Measurements from ENCODE around the gene FAM20B.
A peak's percentile ranks its signal among the peaks of the same experiment; 100 is the strongest.
"Not testable (repeated sequence)": the region's sequence is repeated elsewhere in the genome, so short reads cannot be mapped to it uniquely, and the experiment has no call there.

The FAM20B gene, protein sequence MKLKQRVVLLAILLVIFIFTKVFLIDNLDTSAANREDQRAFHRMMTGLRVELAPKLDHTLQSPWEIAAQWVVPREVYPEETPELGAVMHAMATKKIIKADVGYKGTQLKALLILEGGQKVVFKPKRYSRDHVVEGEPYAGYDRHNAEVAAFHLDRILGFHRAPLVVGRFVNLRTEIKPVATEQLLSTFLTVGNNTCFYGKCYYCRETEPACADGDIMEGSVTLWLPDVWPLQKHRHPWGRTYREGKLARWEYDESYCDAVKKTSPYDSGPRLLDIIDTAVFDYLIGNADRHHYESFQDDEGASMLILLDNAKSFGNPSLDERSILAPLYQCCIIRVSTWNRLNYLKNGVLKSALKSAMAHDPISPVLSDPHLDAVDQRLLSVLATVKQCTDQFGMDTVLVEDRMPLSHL

DNA sequence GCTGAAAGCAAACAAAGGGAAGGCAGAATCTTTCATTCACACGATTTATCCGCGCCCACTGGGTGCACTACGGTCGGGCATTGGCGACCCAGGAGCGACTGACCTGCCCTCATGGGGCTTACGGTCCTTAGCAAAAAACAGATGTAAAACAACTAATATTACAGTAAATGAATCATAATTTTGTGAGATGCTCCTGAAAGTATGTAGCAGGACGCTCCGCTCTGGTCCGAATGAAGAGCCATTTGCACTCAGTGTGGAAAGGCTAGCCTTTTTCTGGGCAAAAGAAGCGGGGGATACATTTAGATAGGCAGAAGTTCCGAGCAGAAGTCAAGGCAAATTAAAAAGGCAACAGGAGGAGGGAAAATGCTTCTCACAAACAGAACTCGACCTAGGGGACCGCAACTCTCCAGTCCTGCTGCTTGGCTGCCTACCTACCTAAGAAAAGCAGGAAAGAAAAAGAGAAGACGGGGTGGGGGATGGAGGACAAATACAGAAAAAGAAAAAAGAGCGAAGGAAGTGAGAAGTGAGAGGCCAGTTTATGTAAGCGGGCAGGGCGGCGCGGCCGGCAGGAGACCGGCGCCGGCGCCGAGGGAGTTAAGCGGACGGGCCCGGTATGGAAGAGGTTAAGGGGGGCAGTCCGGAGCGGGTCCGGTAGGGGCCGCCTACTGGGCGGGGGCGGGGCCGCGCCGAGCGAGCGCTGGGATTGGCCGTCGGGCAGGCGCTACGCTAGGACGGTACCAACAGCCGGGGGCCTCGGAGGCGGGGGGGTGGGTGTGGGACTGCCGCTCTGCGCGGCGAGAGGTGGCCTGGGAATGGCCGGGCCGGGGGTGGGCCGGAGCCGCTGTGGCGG lies at the start of gene FAM20B:
Gene FAM20B (plus strand): TSS at position 770 of the 850 bp plus-strand sequence. CDS start 17,954 bp downstream, outside the sequence.
- DNase-seq = peak; percentile 93

DNA sequence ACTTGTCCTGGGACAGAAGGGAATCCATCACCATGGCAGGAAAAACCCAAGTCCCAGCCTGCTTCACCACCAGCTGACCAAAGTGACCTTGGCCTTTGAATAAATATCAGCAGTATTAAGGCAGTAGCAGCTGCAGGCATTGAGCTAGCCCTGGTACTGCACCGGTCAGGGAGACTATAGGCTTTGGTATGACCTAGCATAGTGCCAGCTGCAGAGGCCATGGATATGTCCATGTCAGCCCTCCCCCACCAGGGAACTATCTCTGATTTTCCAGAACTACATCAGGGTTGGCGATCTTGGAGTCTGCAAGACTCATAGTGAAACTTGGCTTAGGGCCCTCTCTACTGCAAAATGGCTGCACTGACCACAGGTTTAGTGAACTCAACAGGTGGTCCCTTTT lies 49.2 kb upstream of the FAM20B start:
- no peak for DNase-seq

DNA sequence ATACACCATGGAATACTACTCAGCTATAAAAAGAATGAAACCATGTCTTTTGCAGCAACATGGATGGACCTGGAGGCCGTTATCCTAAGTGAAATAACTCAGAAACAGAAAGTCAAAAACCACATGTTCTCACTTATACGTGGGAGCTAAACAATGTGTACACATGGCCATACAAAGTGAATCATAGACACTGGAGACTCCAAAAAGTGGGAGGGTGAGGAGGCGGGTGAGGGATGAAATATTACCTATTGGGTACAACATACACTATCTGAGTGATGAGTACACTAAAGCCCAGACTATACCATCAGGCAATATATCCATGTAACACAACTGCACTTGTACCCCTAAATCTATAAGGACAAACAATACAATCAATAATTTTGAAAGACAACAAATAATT lies 39.5 kb upstream of the FAM20B start:
- DNase-seq = no peak

DNA sequence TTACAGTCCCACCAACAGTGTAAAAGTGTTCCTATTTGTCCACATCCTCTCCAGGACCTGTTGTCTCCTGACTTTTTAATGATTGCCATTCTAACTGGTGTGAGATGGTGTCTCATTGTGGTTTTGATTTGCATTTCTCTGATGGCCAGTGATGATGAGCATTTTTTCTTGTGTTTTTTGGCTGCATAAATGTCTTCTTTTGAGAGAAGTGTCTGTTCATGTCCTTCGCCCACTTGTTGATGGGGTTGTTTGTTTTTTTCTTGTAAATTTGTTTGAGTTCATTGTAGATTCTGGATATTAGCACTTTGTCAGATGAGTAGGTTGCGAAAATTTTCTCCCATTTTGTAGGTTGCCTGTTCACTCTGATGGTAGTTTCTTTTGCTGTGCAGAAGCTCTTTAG lies 37.5 kb upstream of the FAM20B start:
- not testable (repeated sequence) for DNase-seq

DNA sequence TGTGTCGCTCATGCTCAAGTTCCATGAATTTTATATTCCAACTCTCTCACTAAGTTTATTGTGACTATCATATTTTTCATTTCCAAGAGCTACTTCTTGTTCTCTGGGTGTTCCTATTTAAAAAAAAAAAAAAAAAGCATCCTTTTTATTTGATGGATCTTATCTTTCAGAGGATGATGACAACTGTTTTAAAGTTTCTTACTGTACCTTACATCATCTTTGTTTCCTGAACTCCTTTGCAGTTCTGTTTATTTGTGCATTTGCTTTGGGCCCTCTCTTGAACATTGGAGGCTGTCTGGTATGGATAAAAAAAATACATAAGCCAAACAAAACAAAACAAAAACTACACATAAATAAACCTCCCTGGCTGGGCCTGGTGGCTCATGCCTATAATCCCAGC lies 32.1 kb upstream of the FAM20B start:
- DNase-seq = no peak

DNA sequence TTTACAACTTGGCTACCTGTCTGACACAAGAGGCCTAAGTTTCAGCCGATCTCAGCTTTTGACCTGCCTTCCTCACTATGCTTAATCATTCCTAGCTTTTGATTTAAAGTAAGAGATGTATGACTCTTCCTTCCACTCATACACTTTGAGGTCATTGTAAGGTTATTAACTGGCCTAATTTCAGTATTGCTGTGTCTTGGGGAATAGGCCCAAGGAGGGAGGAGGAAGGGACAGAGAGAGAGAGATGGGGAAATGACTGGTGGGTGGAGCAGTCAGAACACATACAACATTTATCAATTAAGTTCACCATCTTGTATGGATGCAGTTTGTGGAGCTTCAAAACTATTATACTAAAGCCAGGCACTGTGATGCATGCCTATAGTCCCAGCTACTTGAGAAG lies 28.3 kb upstream of the FAM20B start:
- DNase-seq = no peak

DNA sequence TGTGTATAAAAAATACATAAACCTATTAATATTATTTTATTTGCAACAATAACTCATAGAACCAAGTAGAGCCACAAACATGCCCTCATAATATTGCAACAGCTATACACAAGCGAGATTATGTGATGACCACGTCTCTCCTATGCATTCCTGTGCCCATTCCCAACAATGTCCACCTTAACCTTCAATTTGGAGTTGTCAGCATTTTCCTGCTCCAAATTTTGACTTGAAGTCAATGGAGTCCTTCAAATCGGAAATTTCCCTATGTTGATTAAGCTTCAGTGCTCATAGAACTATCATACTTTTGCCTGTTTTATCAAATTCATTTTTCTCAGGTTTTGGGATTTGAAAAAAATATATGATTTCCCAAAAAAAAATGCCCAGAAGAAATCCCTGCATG lies 27.4 kb upstream of the FAM20B start:
- no peak for DNase-seq

DNA sequence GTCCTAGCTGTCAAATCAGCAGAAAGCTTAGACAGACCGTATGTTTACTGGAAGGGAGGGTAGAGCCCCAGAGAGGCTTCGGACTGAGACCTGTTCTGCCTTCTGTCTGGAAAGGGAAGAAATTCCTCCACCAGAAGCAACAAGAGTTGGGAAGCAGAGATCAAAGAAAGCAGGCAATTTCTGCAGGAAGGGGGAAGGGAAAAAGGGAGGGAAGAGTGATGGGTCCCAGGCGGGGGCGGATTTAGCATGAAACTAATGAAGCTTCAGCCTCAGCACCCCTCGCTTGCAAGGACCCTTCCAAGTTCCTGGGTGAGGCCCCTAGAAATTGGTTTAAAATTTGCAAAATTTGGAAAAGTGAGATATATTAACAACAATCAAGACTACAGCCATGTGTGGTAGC lies 26.6 kb upstream of the FAM20B start:
- DNase-seq = no peak

DNA sequence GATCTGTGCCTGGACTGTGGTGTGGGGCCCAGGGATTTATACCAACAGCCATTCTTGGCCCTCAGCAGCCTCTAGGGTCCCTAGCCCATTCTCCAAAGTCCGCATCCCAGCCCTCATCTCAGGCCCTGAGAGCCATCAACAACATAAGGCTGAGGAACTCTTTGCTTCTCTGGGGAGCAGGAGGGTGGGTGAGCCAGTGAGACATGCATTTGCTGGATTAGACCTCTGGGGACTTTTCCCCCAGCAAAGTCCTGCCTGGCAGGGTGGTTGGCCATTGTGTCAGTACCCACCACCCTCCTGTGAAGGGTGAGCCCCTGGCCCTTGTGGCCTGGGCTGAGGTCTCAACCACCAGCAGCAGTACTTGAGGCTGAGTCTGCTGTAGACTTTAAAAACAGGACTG lies 24.2 kb upstream of the FAM20B start:
- DNase-seq = no peak

DNA sequence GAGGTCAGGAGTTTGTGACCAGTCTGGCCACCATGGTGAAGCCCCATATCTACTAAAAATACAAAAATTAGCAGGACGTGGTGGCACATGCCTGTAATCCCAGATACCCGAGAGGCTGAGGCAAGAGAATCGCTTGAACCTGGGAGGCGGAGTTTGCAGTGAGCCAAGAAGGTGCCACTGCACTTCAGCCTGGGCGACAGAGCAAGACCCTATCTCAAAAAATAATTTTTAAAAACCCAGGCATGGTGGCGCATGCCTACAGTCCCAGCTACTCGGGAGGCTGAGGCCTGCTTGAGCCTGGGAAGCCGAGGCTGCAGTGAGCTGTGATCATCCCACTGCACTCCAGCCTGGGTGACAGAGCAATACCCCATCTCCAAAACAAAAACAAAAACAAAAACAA lies 23.6 kb upstream of the FAM20B start:
- not testable (repeated sequence) for DNase-seq

DNA sequence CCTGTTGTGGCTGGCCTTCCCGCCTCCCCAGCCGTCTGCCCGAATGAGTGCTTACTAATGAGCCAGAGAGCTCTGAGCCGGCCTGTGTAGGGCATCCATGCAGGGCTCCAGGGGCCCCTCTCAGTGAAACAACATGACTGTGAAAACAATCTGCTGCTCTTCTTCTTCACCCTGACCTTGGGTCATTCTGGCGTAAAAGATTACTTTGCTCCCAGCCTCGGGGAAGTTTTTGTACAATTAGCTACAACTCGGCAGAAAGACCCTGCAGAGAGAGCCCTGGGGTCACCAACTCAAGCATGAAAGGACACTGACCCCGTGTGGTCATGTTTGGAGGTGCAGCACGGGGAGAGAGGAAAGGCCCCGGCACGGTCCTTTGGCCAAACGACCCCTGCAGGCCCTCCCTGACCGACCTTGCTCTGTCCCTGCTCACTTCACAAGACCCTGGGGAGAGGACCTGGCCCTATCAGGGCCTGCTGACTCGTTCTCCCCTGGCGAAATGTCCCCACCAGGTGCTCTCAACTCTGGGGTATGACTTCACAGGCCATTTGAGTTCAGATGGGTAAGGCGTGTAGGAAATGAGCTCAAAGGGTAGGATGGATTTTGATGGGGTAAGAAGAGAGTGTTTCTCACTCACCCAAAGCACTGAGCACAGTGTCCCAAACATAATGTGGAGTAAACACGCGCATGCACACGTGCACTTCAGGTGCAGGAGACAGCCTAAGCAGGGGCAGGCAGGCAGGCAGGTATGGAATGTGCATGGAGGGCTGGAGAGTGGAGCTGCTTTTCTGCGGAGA lies 22.9 kb upstream of the FAM20B start:
- peak; percentile 63 for DNase-seq

DNA sequence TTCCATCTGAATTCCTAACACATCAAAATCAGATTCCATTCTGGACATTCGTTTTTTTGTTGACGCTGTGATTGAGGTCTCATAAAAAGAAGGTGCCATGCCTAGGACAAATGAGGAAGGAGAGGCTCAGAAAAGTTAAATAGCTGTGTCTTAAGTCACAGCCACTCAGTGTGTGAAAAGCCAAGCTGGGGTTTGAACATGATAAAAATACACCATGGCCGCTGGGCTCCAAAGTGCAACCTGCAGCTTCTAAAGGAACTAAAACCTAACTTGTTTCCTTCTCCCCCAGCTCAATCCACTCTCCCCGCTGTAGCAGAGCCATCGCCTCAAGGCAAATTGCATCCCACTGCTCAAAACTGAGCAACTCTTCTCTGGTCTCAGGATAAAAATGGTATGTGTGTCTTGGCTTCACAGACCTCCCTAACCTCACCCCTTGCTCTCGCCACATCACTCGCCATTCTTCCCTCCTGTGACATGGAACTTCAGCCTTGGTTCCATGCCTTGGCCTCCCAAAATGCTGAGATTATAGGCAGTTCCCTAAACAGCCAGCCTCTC lies 22.1 kb upstream of the FAM20B start:
- DNase-seq = no peak

DNA sequence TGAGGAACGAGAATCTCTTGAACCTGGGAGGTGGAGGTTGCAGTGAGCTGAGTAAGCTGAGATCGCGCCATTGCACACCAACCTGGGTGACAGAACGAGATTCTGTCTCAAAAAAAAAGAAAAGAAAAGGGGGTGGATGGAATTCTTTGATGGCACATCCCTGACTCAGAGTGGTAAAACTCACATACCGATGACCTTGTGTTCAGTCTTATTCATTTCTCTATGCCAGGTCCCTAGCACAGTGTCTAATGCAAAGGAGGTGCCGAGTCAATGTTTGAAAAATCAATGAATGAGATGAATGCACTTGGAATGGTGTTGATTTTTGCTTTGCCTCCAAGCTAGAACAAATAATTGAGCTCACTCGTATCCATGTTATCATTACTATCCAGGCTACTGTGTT lies 18.5 kb upstream of the FAM20B start:
- no peak for DNase-seq

DNA sequence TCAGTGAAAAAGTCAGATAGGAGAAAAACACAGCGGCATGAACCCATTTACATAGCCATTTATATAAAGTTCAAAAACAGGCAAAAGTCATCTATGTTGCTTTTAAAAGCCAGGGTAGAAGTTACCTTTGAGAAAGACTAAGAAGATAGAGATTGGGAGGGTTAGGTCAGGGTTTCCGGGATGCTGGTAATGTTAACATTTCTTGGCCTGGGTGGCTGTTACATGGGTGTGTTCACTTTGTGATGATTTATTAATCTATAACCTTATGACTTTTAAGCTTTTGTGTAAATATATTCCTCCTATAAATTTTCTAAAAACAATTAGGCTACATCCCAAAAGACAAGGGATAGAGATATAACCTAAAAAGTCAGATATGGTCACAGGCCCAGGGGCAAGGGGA lies 15.0 kb upstream of the FAM20B start:
- DNase-seq = no peak

DNA sequence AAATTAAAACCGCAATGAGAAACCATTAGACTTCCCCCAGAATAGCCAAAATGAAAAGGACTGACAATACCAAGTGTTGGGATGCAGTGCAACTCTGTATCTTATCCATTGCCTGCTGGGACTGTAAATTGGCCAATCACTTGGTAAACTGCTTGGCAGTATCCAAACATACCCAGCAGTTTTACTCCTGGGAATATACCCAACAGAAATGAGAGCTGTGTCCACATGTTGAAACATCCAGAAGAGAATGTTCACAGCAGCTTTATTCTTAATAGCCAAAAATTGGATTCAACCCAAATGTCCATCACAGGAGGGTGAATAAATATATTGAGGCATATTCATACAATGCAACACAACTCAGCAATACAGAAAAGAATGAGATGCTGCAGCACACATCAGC lies 13.7 kb upstream of the FAM20B start:
- DNase-seq = no peak

DNA sequence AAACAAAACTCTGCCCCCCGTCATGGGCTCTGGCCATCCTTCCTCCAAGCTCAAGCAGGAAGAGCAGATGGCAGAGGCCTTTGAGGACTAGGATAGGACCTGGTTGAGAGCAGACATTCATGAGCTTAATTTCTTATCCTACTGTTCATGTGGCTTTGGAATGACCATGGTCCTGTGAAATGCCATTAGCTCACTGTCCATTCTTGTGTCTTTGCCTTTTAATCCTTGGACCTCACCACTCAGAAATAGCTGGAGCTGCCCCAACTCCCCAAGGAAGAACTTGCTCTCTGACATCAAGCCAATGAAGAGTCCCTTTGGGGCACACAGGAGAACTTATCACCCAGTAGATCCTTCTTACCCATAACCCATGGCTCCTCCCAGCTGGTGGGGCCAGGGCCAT lies 11.6 kb upstream of the FAM20B start:
- DNase-seq = no peak

DNA sequence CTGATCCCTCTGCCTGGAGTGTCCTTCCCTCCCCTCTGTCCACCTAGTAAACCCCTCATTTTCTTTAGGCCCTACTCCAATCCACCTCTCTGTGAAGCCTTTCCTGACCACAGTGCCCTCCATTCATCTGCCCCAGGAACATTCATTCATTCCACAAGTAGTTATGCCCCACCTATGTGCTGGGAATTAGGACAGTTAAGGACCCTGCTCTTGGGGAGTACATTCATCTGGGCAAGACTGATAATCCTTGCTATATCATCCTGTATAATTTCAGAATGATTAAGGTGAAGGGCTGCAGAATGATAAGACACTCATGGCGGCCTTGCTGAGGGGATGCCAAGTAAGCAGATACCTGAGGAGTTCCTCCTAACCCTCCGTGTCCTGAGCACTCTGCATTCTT lies 10.3 kb upstream of the FAM20B start:
- DNase-seq = no peak

DNA sequence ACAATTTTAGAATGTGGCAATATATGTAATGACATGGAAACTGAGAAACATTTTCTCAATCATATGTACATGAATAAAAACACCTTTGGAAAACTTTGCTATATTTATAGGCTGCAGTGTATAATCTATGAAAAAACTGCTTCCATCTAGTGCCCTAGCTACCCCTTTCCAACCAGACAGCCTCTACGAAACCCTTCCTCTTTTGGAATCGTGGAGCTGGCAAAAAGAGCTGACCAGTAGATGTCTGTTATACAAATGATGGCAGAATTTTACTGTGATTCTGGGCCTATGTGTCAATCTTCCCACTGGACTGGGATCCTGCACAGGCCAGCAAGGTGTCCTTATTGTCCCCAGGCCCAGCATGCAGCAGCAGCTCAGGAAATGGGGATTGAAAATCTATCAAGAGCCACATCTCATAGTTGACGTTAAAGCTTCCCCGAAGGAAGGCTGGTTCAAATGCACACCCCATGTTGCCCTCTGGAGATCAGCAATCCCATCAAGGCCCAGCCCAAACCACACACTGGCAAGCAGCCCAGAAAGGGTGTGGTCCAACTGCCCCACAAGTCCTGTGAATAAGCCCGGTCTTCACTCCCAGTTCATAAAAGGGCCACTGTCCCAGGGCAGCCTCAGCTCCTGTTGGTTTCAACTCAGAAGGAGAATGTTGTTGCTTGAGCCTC lies 8.8 kb upstream of the FAM20B start:
- peak; percentile 10 for DNase-seq

DNA sequence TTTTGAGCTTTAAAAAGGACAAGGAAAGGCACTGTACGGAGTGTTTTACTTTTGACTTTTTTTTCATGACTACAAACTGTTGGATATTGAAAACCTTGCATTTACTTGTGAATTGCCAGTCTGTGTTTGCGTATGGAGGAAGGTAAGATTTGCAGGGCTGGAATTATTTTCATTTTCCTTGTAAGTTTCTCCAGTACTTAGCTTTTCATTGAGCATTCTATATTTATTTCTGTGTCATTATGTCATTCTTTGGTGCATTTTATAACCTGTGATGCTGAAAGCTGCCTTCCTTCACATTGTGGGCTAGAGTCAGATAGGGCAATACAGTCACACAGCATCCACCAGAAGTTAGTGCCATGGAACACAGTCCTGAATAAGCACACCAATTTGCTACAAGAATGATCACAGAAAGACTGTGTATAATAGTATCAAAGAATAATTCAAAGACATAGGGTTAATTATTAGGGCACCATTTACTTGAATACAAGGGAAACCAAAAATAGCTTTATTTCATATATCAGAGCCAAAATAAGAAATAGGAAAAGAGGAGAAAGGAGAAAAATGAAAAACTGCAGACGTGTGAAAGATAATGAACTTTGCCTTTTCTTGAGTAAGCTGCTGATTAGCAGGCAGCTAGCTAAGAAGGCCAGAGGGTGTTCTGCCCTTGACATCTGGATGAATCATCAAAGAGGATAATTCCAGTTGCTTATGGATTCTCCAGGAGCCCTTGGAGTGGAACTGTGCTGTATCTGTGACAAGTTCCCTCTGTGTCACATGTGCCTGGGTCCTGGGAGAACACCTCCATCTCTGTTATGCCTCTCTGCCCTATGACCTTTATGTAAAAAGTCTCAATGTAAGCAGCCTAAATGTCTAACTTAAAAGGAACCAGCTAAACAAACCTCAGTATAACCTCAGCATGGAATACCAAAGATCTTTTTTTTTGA lies 8.0 kb upstream of the FAM20B start:
- no peak for DNase-seq

DNA sequence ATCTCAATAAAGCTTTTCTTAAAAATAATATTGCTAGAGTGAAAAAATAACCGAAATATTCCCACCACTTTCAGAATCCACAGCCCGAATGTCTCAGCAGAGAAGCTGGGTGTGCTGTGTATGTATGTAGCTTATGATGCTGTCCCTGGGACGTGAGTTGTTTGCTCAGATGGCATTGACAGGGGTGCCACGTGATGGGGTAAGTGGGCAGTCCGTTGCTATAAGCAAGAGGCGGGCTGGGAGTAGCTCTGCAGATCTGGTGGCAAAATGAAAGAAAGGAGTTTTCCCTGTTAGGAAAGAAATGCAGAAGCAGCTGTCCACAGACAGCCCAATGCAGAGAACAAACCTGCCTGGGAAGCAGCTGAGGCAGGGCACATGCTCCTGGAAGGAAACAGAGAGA lies 3.8 kb upstream of the FAM20B start:
- no peak for DNase-seq

DNA sequence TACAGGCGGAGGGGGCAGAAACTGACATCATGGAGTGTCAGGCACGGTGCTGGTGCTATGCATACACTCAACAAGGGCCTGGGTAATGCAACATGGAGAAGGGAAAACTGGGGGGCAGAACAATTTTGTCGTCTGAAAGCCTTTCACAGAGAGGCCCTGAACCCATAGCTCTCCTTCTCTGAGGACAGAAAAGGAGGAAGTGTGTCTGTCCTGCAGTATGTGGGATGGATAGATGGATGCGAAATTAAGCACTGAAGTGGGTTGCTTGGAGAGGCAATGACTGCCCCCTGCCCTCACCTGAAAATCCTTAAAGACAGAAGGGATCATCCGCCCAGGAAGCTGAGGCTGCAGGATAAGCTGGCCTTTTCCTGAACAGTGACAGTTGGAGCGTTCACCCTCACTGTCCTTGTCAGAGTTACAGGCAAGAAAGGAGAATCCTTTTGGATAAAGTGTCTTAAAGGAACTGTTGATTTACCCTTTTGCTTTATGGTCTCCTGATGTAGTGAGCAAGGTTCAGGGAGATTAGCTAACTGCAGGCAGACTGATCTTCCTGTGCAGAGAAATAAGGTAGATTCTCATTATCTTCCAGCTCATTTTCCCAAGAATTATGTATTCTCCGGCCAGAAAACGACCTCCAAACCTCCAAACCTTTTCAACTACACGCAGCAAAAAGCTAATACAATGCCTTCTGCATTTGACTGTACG lies 1.6 kb upstream of the FAM20B start:
- DNase-seq = no peak
